ENCODE measurements around the gene CCDC149. TPM values are rescaled to one million over a fixed set of nuclear protein-coding genes. Genes with fewer than 3 reads are reported as not detected.
"Not testable (repeated sequence)": the region's sequence is repeated elsewhere in the genome, so short reads cannot be mapped to it uniquely, and the experiment has no call there.

CCDC149 gene
- total RNA-seq, 1 experiment from 2014 or later, result 8.3 TPM

DNA sequence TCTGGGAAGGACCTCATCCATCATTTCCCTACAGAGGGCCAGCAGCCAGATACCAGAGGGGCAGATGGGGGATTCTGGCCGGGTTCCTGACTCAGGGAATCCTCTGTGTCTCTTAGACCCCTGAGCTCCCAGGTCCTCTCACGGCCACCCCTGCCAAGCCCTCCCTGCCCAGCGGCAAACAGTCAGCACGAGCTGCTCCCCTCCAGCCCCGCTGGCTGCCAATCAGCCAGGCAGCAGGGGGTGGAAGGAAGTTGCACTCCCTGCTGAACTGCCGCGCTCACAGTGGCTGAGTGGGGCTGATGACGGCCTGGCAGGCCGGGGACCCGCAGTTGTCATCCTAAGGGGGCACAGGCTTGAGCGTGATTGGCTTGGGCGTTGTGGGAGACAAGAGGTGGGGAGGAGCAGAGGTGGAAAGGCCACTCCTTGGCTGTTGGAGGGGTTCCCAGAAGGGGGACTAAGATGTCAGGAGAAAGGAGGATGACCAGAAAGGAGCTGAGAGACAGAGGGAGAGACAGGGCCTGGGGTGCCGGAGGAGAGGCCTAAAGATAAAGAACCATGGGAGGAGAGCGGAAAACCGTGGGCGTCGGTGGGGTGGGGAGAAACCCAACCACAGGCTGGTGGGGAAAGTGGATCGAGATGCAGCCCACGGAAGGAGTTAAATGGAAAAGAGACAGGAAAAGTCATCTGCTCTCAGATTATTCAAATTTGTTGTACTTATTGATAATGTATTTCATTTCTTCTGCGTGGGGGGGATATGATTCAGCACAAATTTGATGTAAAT is 4.4 kb upstream of the CCDC149 start:
- DNase-seq (ENCODE audit: low read depth), result no peak

DNA sequence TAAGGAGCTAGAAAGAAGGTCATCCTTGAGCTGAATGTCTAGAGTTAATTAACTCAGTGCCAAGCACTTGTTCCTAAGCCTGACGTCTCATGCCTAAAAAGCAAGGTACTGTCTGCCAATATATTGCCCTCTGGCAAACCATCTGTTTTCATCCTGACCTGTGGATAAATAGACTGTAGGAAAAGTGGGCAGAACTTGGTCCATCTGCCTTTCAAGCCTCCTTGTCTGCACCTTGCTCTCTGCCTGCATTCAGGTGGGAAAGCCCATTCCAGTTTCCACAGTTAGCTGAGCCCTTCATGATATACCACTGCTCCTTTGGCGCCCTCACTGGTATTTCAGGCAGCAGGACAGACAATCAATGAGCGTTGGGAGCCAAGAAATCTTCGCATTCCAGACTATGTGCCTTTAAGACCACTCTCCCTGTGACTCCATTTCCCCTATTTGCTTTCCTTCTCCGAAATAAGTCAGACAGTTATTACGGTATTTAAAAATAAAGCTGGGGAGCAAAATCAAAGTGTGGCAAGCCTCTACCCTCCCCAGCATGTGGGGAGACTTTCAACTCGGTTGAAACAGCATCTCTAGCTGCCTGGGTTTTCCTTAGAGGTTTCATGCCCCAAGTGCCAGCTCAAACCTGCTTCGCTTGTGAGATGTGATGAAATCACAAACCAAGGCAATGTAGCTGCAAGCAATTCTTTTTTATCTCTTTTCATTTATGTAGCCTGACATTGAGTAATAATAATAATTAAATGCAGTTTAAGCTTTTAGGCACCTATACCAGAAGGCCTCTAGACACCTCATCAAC is 2.5 kb upstream of the CCDC149 start:
- peak; percentile 10 for DNase-seq (ENCODE audit: low read depth)

DNA sequence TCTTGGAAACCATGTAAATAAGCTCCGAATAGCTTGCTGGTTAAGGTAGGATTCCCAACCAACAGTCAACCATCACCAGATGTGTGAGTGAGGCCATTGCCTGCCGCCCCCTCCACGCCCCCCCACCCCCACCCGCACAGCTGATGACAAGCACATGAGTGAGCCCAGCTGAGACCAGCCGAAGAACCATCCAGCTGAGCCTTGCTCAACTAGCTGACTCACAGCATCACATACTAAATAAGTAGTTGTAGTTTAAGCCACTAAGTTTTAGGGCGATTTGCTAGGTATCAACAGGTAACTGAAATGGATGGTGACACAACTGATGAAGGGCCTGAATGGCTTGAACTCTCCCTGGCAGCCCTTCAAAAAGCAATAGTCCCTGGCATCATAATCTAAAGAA is 1.6 kb upstream of the CCDC149 start:
- no peak for DNase-seq (ENCODE audit: low read depth)

DNA sequence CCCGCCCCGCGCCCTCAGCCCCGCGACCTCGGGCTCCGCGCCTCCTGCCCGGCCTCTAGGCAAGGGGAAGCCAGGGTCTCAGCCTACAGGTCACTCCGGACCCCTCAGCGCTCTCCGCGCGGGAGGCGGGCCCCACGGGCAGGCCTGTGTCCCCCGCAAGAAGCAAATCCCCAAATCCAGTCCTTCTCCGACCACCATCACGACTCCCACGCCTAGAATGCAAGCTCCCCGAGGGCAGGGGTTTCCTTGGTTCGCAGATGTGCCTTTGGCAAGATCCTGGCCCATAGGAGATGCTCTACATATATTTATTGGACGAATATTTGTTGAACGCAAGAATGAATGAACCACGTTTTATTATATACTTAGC is 260 bp upstream of the CCDC149 start:
- no peak for DNase-seq (ENCODE audit: low read depth)

DNA sequence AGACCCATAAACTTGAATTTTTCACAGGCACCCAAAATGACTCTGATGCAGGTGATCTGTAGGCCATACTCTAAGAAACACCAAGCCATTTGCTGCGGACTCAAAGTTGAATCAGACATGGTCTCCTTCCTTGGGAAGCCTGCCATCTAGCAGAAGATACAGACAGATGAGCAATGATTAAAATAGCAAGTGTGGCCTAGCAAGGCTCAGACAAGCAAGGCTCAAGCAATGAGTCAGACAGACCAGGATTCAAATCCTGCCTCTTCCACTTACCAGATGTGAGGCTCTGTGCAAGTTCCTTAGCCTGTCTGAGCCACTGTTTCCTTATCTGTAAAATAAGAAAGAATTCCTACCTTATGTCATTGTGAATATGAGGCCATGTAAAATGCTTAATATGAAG is 2.3 kb downstream of the CCDC149 start:
- no peak for DNase-seq (ENCODE audit: low read depth)

DNA sequence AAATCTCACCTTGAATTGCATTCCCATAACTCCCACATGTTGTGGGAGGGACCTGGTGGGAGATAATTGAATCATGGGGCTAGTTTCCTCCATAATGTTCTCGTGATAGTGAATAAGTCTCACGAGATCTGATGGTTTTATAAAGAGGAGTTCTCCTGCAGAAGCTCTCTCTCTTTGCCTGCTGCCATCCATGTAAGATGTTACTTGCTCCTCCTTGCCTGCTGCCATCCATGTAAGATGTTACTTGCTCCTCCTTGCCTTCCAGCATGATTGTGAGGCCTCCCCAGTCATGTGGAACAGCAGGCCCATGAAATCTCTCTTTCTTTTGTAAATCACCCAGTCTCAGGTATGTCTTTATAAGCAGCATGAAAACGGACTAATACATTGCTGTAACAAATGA is 3.2 kb downstream of the CCDC149 start:
- not testable (repeated sequence) for DNase-seq (ENCODE audit: low read depth)

GRCh38 chr4:24897639-24898038 is 15.2 kb downstream of the CCDC149 start:
- DNase-seq (ENCODE audit: low read depth), result no peak

DNA sequence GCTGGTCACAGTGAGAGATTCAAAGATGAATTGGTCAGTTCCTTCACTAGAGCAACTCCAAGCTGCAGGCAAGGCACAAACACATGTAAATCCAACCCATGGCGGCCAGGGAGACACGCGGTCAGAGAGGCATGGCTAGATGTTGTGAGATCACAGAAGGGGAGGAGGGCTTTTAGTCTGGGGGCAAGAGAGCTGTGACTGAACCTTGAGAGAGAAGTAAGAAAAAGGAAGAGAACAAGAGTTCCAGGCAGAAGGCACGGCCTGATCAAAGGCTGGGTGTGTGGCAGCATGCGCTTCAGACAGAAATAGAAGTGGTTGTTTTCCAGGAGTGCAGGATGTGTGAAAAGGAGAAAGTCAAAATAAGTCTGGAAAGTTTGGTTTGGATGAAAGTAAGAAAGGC is 15.9 kb downstream of the CCDC149 start:
- DNase-seq (ENCODE audit: low read depth), result no peak

DNA sequence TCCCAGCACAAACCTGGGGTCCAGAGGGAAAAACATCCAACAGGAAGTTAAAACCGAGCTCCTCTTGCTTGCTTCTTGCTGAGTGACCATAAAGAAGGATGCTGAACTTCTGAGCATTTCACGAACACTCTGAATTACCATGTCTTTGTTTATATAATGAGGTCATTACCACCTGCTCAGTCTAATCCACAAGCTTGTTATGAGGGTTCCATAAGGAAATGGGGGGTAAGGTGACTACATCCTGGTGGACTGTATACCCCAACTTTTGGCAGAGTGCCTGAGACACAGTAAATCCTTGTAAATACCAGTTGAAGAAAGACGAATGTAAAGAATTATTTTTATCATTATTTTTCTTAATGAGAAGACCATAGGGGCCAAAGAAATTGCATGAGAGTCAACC is 16.8 kb downstream of the CCDC149 start:
- DNase-seq (ENCODE audit: low read depth), result no peak

- DNase-seq (ENCODE audit: low read depth), result no peak
Measured at GRCh38 chr4:24895461-24895860, 17.4 kb downstream of the CCDC149 start.

DNA sequence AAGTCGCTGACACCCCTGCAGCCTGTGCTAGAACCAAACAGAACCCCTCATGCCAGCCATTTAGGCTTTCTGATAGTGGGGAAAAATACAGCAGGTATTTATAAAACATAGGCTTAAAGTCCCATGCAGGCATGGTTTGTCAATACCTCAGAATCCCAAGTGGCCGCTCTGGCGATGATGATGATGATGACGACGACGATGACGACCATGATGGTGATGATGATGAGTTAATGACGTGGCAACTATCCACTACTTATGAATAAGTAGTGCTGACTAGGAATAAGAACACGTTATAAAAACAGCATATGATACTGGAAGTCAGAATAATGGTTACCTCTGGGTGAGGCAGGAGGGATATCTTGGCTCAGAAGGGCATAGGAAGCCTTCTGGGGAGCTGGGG is 18.0 kb downstream of the CCDC149 start:
- DNase-seq (ENCODE audit: low read depth), result no peak

DNA sequence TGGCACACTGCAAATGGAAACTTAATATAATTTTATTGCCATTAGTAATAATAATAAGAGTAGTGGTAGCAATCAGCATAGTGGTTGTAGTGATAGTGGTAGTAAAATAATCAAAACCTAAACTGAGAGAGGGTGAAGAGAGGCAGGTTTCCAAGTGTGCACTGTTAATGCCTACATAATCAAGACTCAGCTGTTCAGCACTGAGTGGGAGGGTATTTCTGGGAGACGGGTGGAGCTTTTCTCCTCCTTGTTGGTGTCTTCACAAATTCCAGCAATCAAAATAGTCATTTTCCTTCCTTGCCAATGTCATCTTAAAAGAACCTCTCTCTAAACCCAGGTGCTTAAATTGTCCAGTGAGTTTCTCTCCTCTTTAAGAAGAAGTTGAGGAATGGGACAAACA is 18.6 kb downstream of the CCDC149 start:
- no peak for DNase-seq (ENCODE audit: low read depth)

GRCh38 chr4:24892778-24893177 is 20.1 kb downstream of the CCDC149 start:
- DNase-seq (ENCODE audit: low read depth), result no peak

- no peak for DNase-seq (ENCODE audit: low read depth)
Measured at GRCh38 chr4:24892278-24892677, 20.6 kb downstream of the CCDC149 start.

GRCh38 chr4:24890561-24891126 is 22.2 kb downstream of the CCDC149 start:
- DNase-seq (ENCODE audit: low read depth), result no peak

- no peak for DNase-seq (ENCODE audit: low read depth)
Measured at GRCh38 chr4:24889991-24890390, 22.9 kb downstream of the CCDC149 start.

GRCh38 chr4:24888475-24889344 is 24.1 kb downstream of the CCDC149 start:
- DNase-seq (ENCODE audit: low read depth), result no peak

DNA sequence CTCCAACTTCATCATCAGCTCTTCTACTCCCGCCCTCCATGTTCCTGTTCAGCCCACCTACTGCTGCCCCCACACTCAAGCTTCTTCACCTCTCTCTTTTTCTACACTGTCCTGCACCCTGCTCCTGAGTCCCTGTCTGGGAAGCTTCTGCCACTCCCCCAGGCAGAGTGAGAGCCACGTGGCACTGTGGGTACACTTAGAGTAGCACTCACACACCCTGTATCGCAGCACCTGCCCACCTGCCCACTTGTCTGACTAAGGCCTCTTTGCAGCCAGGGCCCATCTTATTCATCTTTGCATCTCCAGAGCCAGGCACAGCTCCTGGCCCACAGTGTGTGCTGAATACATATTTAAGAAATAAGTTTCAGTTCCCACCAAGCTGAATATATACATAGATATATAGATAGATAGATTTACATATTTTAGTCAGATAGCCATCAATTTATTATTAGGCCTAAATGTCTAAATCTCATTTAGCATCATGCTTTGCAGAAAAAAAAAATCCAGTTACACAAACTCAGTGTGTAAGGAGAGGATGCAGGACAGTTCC is 24.9 kb downstream of the CCDC149 start:
- DNase-seq (ENCODE audit: low read depth), result no peak

DNA sequence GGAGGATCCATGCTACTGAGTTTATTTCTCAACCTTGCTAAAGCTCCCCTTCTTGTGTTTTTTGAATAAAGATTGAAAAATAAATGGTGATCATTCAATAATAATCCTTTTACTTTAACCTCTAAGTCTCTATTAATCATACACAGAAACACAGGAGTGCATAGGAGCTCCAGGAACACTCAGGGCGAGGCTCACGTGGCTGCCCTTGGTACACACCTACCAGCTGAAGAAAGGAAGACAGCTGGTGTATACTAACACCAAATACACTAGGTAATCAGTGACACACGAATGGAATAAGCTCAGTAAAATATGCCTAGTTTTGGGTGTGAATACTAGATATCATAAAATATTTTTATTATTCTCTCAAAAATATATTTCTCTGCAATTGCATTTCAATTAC is 26.2 kb downstream of the CCDC149 start:
- no peak for DNase-seq (ENCODE audit: low read depth)

- DNase-seq (ENCODE audit: low read depth), result no peak
Measured at GRCh38 chr4:24885342-24885741, 27.5 kb downstream of the CCDC149 start.

DNA sequence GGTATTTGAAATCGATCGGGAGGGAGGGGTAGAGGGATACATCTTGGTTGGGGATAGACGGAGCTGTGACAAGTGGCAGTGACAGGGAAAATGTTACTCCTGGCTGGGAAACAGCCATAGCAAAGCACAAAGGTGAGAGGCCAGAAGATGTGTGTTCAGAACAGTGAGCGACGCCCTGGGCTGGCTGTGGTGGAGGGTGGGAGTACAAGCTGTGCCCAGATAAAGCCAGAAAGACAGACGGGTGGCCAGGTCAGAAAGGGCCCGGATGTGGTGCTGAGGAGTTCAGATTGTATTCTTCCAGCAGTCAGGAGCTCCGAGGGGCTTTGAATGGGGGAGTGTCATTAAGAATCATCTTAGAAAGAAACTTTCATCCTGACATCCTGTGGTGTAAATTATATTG is 27.9 kb downstream of the CCDC149 start:
- DNase-seq (ENCODE audit: low read depth), result no peak

All from M059J (cell line).